ENCODE data around the gene RNF130.

- TF ChIP-seq CTCF (IDR thresholded peaks at IDR 0.05) (no peak), POLR2A (IDR thresholded peaks at IDR 0.05) (no peak)
These were observed 40.8 kb upstream of the RNF130 start for GRCh38 chr5:180112181-180112861.
